ENCODE measurements around the gene RGS13.
"Not testable (repeated sequence)": the region's sequence is repeated elsewhere in the genome, so short reads cannot be mapped to it uniquely, and the experiment has no call there.

Gene RGS13

GRCh38 chr1:192668409-192668983 lies 32.5 kb downstream of the RGS13 start:
- H3K4me3 ChIP-seq (ENCODE audit: low read depth, low read length), result no peak overlapping the region
- H3K27ac ChIP-seq, result no peak overlapping the region
- in situ Hi-C loops (cut with HindIII; ENCODE audit: low pct_ligation_motif_present, low sequenced_read_pairs), result no loop called here
- no peak for TF ChIP-seq CTCF (IDR thresholded peaks at IDR 0.05; ENCODE audit: low read depth, low read length, missing control alignments)
- H3K36me3 ChIP-seq (replicated peaks), result no peaks in the 10 kb centered on the region
- H3K27me3 ChIP-seq (replicated peaks), result no peaks in the 10 kb centered on the region
- peak; percentile 15 for DNase-seq

- Histone ChIP-seq H3K27me3 (replicated peaks) (no peaks in the 10 kb centered on the region), H3K36me3 (replicated peaks) (no peaks in the 10 kb centered on the region), H3K27ac (no peak overlapping the region), H3K4me3 (ENCODE audit: low read depth, low read length) (no peak overlapping the region)
- in situ Hi-C loops (cut with HindIII; ENCODE audit: low pct_ligation_motif_present, low sequenced_read_pairs), result no loop called here
- no peak for DNase-seq
- TF ChIP-seq CTCF (IDR thresholded peaks at IDR 0.05; ENCODE audit: low read depth, low read length, missing control alignments), result no peak
Measured at GRCh38 chr1:192669174-192669573, 33.2 kb downstream of the RGS13 start.

GRCh38 chr1:192675716-192676115 lies 39.8 kb downstream of the RGS13 start:
- in situ Hi-C loops (cut with HindIII; ENCODE audit: low pct_ligation_motif_present, low sequenced_read_pairs), result no loop called here
- Histone ChIP-seq H3K27me3 (replicated peaks) (no peaks in the 10 kb centered on the region), H3K4me3 (ENCODE audit: low read depth, low read length) (no peak overlapping the region), H3K36me3 (replicated peaks) (no peaks in the 10 kb centered on the region), H3K27ac (no peak overlapping the region)
- no peak for DNase-seq
- no peak for TF ChIP-seq CTCF (IDR thresholded peaks at IDR 0.05; ENCODE audit: low read depth, low read length, missing control alignments)

DNA sequence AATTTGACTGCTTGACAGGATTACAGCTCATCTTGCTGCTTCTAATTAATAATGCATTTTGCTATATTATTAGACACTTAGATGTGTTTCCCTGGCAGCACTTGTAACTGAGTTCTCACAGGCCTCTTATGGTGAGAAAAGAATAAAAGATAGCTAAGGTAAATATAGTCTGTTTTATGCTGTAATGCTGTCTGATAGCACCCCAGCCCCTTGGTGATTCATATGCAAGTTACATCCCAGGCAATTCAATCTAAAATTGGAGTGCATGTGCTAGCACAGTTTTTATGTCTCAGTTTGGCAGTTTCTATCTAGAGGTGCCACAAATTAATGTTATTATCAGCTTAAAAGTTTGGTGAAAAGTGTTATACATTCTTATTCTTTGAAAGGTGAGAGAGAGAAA lies 42.2 kb downstream of the RGS13 start:
- no peak for DNase-seq
- in situ Hi-C loops (cut with HindIII; ENCODE audit: low pct_ligation_motif_present, low sequenced_read_pairs), result no loop called here
- Histone ChIP-seq H3K27me3 (replicated peaks) (no peaks in the 10 kb centered on the region), H3K4me3 (ENCODE audit: low read depth, low read length) (no peak overlapping the region), H3K27ac (no peak overlapping the region), H3K36me3 (replicated peaks) (no peaks in the 10 kb centered on the region)
- no peak for TF ChIP-seq CTCF (IDR thresholded peaks at IDR 0.05; ENCODE audit: low read depth, low read length, missing control alignments)

GRCh38 chr1:192682335-192682734 lies 46.4 kb downstream of the RGS13 start:
- TF ChIP-seq CTCF (IDR thresholded peaks at IDR 0.05; ENCODE audit: low read depth, low read length, missing control alignments), result no peak

DNA sequence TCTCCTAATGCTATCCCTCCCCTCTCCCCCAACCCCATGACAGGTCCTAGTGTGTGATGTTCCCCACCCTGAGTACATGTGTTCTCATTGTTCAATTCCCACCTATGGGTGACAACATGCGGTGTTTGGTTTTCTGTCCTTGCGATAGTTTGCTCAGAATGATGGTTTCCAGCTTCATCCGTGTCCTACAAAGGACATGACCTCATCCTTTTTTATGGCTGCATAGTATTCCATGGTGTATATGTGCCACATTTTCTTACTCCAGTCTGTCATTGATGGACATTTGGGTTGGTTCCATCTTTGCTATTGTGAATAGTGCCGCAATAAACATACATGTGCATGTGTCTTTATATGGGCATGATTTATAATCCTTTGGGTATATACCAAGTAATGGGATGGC lies 47.1 kb downstream of the RGS13 start:
- H3K36me3 ChIP-seq (replicated peaks); H3K27ac ChIP-seq; H3K4me3 ChIP-seq (ENCODE audit: low read depth, low read length); in situ Hi-C loops (cut with HindIII; ENCODE audit: low pct_ligation_motif_present, low sequenced_read_pairs); DNase-seq; H3K27me3 ChIP-seq (replicated peaks): not testable (repeated sequence)

More at GRCh38 chr1:192682335-192682734, 46.4 kb downstream of the RGS13 start:
- no peak for DNase-seq
- in situ Hi-C loops (cut with HindIII; ENCODE audit: low pct_ligation_motif_present, low sequenced_read_pairs), result no loop called here
- Histone ChIP-seq H3K27ac (no peak overlapping the region), H3K27me3 (replicated peaks) (no peaks in the 10 kb centered on the region), H3K4me3 (ENCODE audit: low read depth, low read length) (no peak overlapping the region), H3K36me3 (replicated peaks) (no peaks in the 10 kb centered on the region)
